HepG2 (cell line): ENCODE measurements around the gene NOX3. TPM values are rescaled to one million over a fixed set of nuclear protein-coding genes. Genes with fewer than 3 reads are reported as not detected.

ENCODE experiments used
- ARNT2 ChIP-seq: sonication (generic); formaldehyde crosslinking; IDR thresholded peaks from 2 replicates; pipeline ENCODE4 v1.8.0; 2022; ENCODE audit warnings: mild to moderate bottlenecking, low read depth, missing genetic modification reagents, moderate library complexity
- CBX2 ChIP-seq, 2 experiments: fragments of 200-600 bp in 1 of 2; sonication (generic); formaldehyde crosslinking in 1 of 2; IDR thresholded peaks; 2 replicates each; pipeline versions ENCODE4 v1.7.0 to v1.8.1; 2018 to 2022; ENCODE audit warnings: low read depth in 2 of 2, low read length in 1 of 2, mild to moderate bottlenecking in 1 of 2, missing genetic modification reagents in 1 of 2
- DRAP1 ChIP-seq: IDR thresholded peaks from 2 replicates; pipeline ENCODE4 v1.6.1; 2016; ENCODE audit warnings: missing genetic modification reagents, missing compliant biosample characterization
- ERF ChIP-seq: IDR thresholded peaks from 2 replicates; pipeline ENCODE4 v1.6.1; 2018; ENCODE audit warnings: missing biosample characterization, missing genetic modification reagents
- FUBP1 ChIP-seq: sonication (generic); formaldehyde crosslinking; IDR thresholded peaks from 2 replicates; pipeline ENCODE4 v1.5.1; 2020; ENCODE audit warnings: missing genetic modification reagents, mild to moderate bottlenecking, borderline replicate concordance
- GFI1 ChIP-seq: sonication (generic); formaldehyde crosslinking; IDR thresholded peaks from 2 replicates; pipeline ENCODE4 v1.5.0; 2020; ENCODE audit warnings: missing genetic modification reagents, mild to moderate bottlenecking, borderline replicate concordance
- HMGA1 ChIP-seq: sonication (generic); formaldehyde crosslinking; conservative IDR thresholded peaks from 2 replicates; pipeline ENCODE4 v1.4.0; 2020; ENCODE audit warnings: missing genetic modification reagents
- MAFG ChIP-seq: sonication (generic); formaldehyde crosslinking; IDR thresholded peaks from 2 replicates; pipeline ENCODE4 v1.5.1; 2020; ENCODE audit warnings: mild to moderate bottlenecking, missing genetic modification reagents
- PHF21A ChIP-seq: sonication (generic); formaldehyde crosslinking; IDR thresholded peaks from 2 replicates; pipeline ENCODE4 v1.5.0; 2020; ENCODE audit warnings: mild to moderate bottlenecking, missing genetic modification reagents
- PLRG1 ChIP-seq: fragments of 450-650 bp; conservative IDR thresholded peaks from 2 replicates; pipeline ENCODE4 v1.6.1; 2016
- RNF2 ChIP-seq: fragments of 450-650 bp; conservative IDR thresholded peaks from 2 replicates; pipeline ENCODE4 v1.6.1; 2016; ENCODE audit warnings: low read depth
- ZHX1 ChIP-seq: sonication (generic); formaldehyde crosslinking; IDR thresholded peaks from 2 replicates; pipeline ENCODE4 v1.8.1; 2022; ENCODE audit warnings: low read depth, mild to moderate bottlenecking, missing genetic modification reagents
- ZKSCAN1 ChIP-seq: fragments of 150-350 bp; IDR thresholded peaks from 2 replicates; pipeline ENCODE4 v1.6.1; 2014; ENCODE audit warnings: low read length
- ZNF138 ChIP-seq: sonication (generic); formaldehyde crosslinking; IDR thresholded peaks from 2 replicates; pipeline ENCODE4 v1.5.0; 2020; ENCODE audit warnings: mild to moderate bottlenecking, low read depth, missing genetic modification reagents
- ZNF251 ChIP-seq: sonication (generic); formaldehyde crosslinking; IDR thresholded peaks from 2 replicates; pipeline ENCODE4 v1.9.0; 2021; ENCODE audit warnings: mild to moderate bottlenecking, missing genetic modification reagents
- ZNF350 ChIP-seq: sonication (generic); formaldehyde crosslinking; IDR thresholded peaks from 2 replicates; pipeline ENCODE4 v1.4.0; 2020; ENCODE audit warnings: mild to moderate bottlenecking, low read depth, missing genetic modification reagents, borderline replicate concordance
- ZNF580 ChIP-seq: IDR thresholded peaks from 2 replicates; pipeline ENCODE4 v1.6.1; 2016; ENCODE audit warnings: low read depth, borderline replicate concordance
- ZNF607 ChIP-seq: sonication (generic); formaldehyde crosslinking; IDR thresholded peaks from 2 replicates; pipeline ENCODE4 v1.5.1; 2020; ENCODE audit warnings: missing genetic modification reagents, mild to moderate bottlenecking, borderline replicate concordance
- ZNF740 ChIP-seq: sonication (generic); formaldehyde crosslinking; IDR thresholded peaks from 2 replicates; pipeline ENCODE4 v1.4.0; 2020; ENCODE audit warnings: missing genetic modification reagents
- ZNF772 ChIP-seq: sonication (generic); formaldehyde crosslinking; IDR thresholded peaks from 2 replicates; pipeline ENCODE4 v1.5.0; 2020; ENCODE audit warnings: mild to moderate bottlenecking, missing genetic modification reagents
- polyA plus RNA-seq, 8 experiments: library from polyadenylated mRNA; depleted of rRNA in 3 of 8; stranded (reverse) in 7 of 8; unstranded in 1 of 8; fragments of >200 nt; fragmentation: Illumina TruSeq in 4 of 8; extraction: Trizol in 4 of 8; gene quantifications; 2 replicates each; pipeline versions ENCODE4 v1.2.1 to v1.2.3, GENCODE V29; 2011 to 2016; ENCODE audit warnings: low read depth in 4 of 8, missing spikeins in 1 of 8, mixed read lengths in 1 of 8; ENCODE audit not compliant: insufficient read depth in 1 of 8
- total RNA-seq, 5 experiments: library from RNA; depleted of rRNA; stranded (reverse); fragments of >200 nt; fragmentation: Illumina TruSeq; extraction: Trizol; gene quantifications; 2 replicates each; pipeline ENCODE4 v1.2.3, GENCODE V29; 2016; ENCODE audit warnings: low read depth in 1 of 5

The NOX3 gene
- total and polyA plus RNA-seq, 2 of the 13 experiments (the other 11 are each of a cell fraction or from before 2014, with no cell fraction given) = 0.09 to 0.18 TPM

GRCh38 chr6:155486721-155487294 lies 31.2 kb upstream of the NOX3 start (continued):
- peak; percentile 94; the same call in 1 of the 2 replicates for TF ChIP-seq ERF (CRISPR knock-in tag)
- peak; percentile 47; the same call in 1 of the 2 replicates for TF ChIP-seq ZNF138 (CRISPR knock-in tag)
- peak; percentile 69; the same call in 1 of the 2 replicates for TF ChIP-seq ZHX1
- TF ChIP-seq ZKSCAN1 = no peak
- TF ChIP-seq DRAP1 (CRISPR knock-in tag) = peak; percentile 93
- TF ChIP-seq ZNF607 = peak; percentile 61; the same call in 1 of the 2 replicates
- TF ChIP-seq ZNF350 (CRISPR knock-in tag) = no peak
- TF ChIP-seq ZNF740 (CRISPR knock-in tag) = 0 out of 2 replicates have a peak, but pooled peaks have one; percentile 33
- no peak; the same call in 1 of the 2 replicates for TF ChIP-seq ZNF580 (CRISPR knock-in tag)
- TF ChIP-seq PLRG1 = no peak
- peak; percentile 96 for TF ChIP-seq GFI1 (CRISPR knock-in tag)
- TF ChIP-seq RNF2 = no peak
- TF ChIP-seq ARNT2 (CRISPR knock-in tag) = peak; percentile 63; the same call in 1 of the 2 replicates
- TF ChIP-seq ZNF772 = peak; percentile 92
- peak; percentile 98 for TF ChIP-seq PHF21A (CRISPR knock-in tag)
- TF ChIP-seq HMGA1 = no peak
- TF ChIP-seq ZNF251 = no peak
- no peak for TF ChIP-seq CBX2 (IDR thresholded peaks at IDR 0.05; ENCODE audit: low read depth, low read length)
- TF ChIP-seq CBX2 (CRISPR knock-in tag; IDR thresholded peaks at IDR 0.05; ENCODE audit: low read depth) = no peak
- no peak for TF ChIP-seq MAFG
- no peak for TF ChIP-seq FUBP1 (CRISPR knock-in tag)
